HepG2 (cell line): ENCODE results near the gene PTPRH. TPM values are rescaled to one million over a fixed set of nuclear protein-coding genes. Genes with fewer than 3 reads are reported as not detected.

Source experiments
- CEBPB ChIP-seq: IDR thresholded peaks from 2 replicates; pipeline ENCODE4 v1.6.1; 2011; ENCODE audit warnings: low read depth, low read length, improper control_type of control experiment, borderline replicate concordance
- FOXM1 ChIP-seq: sonication (generic); formaldehyde crosslinking; IDR thresholded peaks from 2 replicates; pipeline ENCODE4 v1.5.0; 2020; ENCODE audit warnings: missing genetic modification reagents
- GATA4 ChIP-seq: sonication (generic); IDR thresholded peaks from 2 replicates; pipeline ENCODE4 v1.6.1; 2016; ENCODE audit warnings: antibody characterized with exemption, low read depth, borderline replicate concordance
- HNRNPLL ChIP-seq: fragments of 200-400 bp; formaldehyde crosslinking; IDR thresholded peaks from 2 replicates; pipeline ENCODE4 v1.6.1; 2017; ENCODE audit warnings: mild to moderate bottlenecking, low read depth, low read length; ENCODE audit not compliant: poor library complexity, severe bottlenecking
- KAT8 ChIP-seq: IDR thresholded peaks from 2 replicates; pipeline ENCODE4 v1.6.1; 2016; ENCODE audit warnings: missing genetic modification reagents, missing compliant biosample characterization
- KLF16 ChIP-seq, 2 experiments: sonication (generic) in 1 of 2; formaldehyde crosslinking in 1 of 2; IDR thresholded peaks; 2 replicates each; pipeline versions ENCODE4 v1.6.1 to v1.8.0; 2016 to 2023; ENCODE audit warnings: missing genetic modification reagents in 2 of 2, missing compliant biosample characterization in 1 of 2
- NAIF1 ChIP-seq: sonication (generic); formaldehyde crosslinking; IDR thresholded peaks from 2 replicates; pipeline ENCODE4 v1.5.0; 2020; ENCODE audit warnings: mild to moderate bottlenecking, missing genetic modification reagents, borderline replicate concordance
- PHF5A ChIP-seq: IDR thresholded peaks from one replicate; pipeline ENCODE4 v1.6.1; 2018; ENCODE audit warnings: low read depth, missing genetic modification reagents; ENCODE audit not compliant: unreplicated experiment
- PLRG1 ChIP-seq: fragments of 450-650 bp; conservative IDR thresholded peaks from 2 replicates; pipeline ENCODE4 v1.6.1; 2016
- POGZ ChIP-seq: sonication (generic); formaldehyde crosslinking; IDR thresholded peaks from 2 replicates; pipeline ENCODE4 v1.4.0; 2020; ENCODE audit warnings: mild to moderate bottlenecking, missing genetic modification reagents
- POLR2A ChIP-seq, 2 experiments: IDR thresholded peaks; 2 replicates each; pipeline ENCODE4 v1.6.1; 2011; ENCODE audit warnings: low read depth in 2 of 2, low read length in 2 of 2, mild to moderate bottlenecking in 1 of 2, moderate library complexity in 1 of 2; ENCODE audit not compliant: insufficient read depth in 1 of 2
- RBFOX2 ChIP-seq: fragments of 200-400 bp; formaldehyde crosslinking; IDR thresholded peaks from 2 replicates; pipeline ENCODE4 v1.6.1; 2017; ENCODE audit warnings: low read depth, mild to moderate bottlenecking, low read length
- SMARCE1 ChIP-seq: fragments of 450-650 bp; IDR thresholded peaks from 2 replicates; pipeline ENCODE4 v1.6.1; 2017; ENCODE audit warnings: borderline replicate concordance
- SMC3 ChIP-seq: IDR thresholded peaks from 2 replicates; pipeline ENCODE4 v1.6.1; 2011; ENCODE audit warnings: low read length, improper control_type of control experiment
- SP5 ChIP-seq: IDR thresholded peaks from 2 replicates; pipeline ENCODE4 v1.6.1; 2016; ENCODE audit warnings: low read depth, borderline replicate concordance
- SSRP1 ChIP-seq: IDR thresholded peaks from 2 replicates; pipeline ENCODE4 v1.6.1; 2016; ENCODE audit warnings: control low read depth
- STAG1 ChIP-seq: sonication (generic); formaldehyde crosslinking; IDR thresholded peaks from 2 replicates; pipeline ENCODE4 v1.4.0; 2020; ENCODE audit warnings: missing genetic modification reagents
- ZEB1 ChIP-seq: IDR thresholded peaks from 2 replicates; pipeline ENCODE4 v1.6.1; 2012; ENCODE audit warnings: mild to moderate bottlenecking, low read depth, inconsistent platforms; ENCODE audit not compliant: insufficient replicate concordance
- ZFP36L1 ChIP-seq: sonication (generic); formaldehyde crosslinking; IDR thresholded peaks from 2 replicates; pipeline ENCODE4 v1.8.0; 2022; ENCODE audit warnings: mild to moderate bottlenecking, missing genetic modification reagents, moderate library complexity
- ZFP82 ChIP-seq: sonication (generic); formaldehyde crosslinking; IDR thresholded peaks from 2 replicates; pipeline ENCODE4 v1.5.1; 2020; ENCODE audit warnings: mild to moderate bottlenecking, missing genetic modification reagents, borderline replicate concordance
- ZNF234 ChIP-seq: sonication (generic); formaldehyde crosslinking; conservative IDR thresholded peaks from 2 replicates; pipeline ENCODE4 v1.5.1; 2020; ENCODE audit warnings: mild to moderate bottlenecking, missing genetic modification reagents
- polyA plus RNA-seq, 8 experiments: library from polyadenylated mRNA; depleted of rRNA in 3 of 8; stranded (reverse) in 7 of 8; unstranded in 1 of 8; fragments of >200 nt; fragmentation: Illumina TruSeq in 4 of 8; extraction: Trizol in 4 of 8; gene quantifications; 2 replicates each; pipeline versions ENCODE4 v1.2.1 to v1.2.3, GENCODE V29; 2011 to 2016; ENCODE audit warnings: low read depth in 4 of 8, missing spikeins in 1 of 8, mixed read lengths in 1 of 8; ENCODE audit not compliant: insufficient read depth in 1 of 8
- total RNA-seq, 5 experiments: library from RNA; depleted of rRNA; stranded (reverse); fragments of >200 nt; fragmentation: Illumina TruSeq; extraction: Trizol; gene quantifications; 2 replicates each; pipeline ENCODE4 v1.2.3, GENCODE V29; 2016; ENCODE audit warnings: low read depth in 1 of 5
- TF ChIP-seq, protein P1 (sequence below): sonication (generic); formaldehyde crosslinking; IDR thresholded peaks from 2 replicates; pipeline ENCODE4 v1.5.0; 2020; ENCODE audit warnings: mild to moderate bottlenecking, missing genetic modification reagents, moderate library complexity
- TF ChIP-seq, protein P2 (sequence below): sonication (generic); formaldehyde crosslinking; IDR thresholded peaks from 2 replicates; pipeline ENCODE4 v1.8.0; 2022; ENCODE audit warnings: mild to moderate bottlenecking, missing genetic modification reagents
- TF ChIP-seq, protein P3 (sequence below): IDR thresholded peaks from 2 replicates; pipeline ENCODE4 v1.6.1; 2012; ENCODE audit warnings: low read depth, low read length, improper control_type of control experiment
- TF ChIP-seq, protein P4 (sequence below): sonication (generic); formaldehyde crosslinking; IDR thresholded peaks from 2 replicates; pipeline ENCODE4 v1.5.0; 2020; ENCODE audit warnings: missing genetic modification reagents, mild to moderate bottlenecking, borderline replicate concordance

Gene PTPRH
- total and polyA plus RNA-seq, 2 of the 13 experiments (the other 11 are each of a cell fraction or from before 2014, with no cell fraction given), result 14.7 to 125 TPM

DNA sequence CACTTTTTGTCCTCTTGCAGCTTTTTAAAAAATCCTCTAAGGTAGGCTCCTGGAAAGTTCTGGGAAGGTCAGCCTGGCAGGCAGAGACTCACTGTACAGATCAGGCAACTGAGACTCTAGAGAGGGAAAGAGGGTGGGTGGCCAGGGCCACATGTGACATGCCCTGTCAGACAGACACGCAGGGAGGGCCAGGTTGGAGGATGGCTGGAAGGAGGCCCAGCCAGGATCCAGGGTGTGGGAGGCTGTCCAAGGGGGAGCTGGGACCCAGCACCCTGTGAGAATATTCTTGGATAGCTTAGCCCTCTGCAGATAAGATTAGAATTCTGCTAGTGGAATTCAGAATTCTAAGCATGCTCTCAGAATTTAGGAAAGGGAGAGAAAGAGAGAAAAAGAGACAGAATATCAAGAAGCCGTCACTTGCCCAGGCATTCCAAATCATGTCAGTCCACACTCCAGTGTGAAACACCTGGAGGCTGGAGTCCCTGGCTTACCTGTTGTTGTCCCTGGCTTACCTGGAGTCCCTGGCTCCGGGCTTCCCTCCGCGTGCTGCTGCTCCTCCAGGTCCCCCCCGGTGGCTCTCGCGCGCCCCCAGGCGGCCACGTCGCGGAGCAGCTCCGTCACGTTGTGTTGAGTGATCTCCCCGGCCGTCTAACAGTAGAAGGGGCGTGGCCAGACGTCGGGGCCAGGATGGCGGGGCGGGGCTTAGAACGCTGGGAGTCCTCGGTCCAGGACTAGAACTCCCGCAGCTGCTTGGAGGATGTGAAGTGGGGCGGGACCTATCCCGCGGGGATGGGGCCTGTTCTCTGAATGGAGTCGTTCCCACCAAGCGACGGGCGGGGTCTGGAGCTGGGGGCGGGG, 48.9 kb downstream of the PTPRH start (continued):
- TF ChIP-seq, protein P1, sequence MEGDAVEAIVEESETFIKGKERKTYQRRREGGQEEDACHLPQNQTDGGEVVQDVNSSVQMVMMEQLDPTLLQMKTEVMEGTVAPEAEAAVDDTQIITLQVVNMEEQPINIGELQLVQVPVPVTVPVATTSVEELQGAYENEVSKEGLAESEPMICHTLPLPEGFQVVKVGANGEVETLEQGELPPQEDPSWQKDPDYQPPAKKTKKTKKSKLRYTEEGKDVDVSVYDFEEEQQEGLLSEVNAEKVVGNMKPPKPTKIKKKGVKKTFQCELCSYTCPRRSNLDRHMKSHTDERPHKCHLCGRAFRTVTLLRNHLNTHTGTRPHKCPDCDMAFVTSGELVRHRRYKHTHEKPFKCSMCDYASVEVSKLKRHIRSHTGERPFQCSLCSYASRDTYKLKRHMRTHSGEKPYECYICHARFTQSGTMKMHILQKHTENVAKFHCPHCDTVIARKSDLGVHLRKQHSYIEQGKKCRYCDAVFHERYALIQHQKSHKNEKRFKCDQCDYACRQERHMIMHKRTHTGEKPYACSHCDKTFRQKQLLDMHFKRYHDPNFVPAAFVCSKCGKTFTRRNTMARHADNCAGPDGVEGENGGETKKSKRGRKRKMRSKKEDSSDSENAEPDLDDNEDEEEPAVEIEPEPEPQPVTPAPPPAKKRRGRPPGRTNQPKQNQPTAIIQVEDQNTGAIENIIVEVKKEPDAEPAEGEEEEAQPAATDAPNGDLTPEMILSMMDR (CRISPR knock-in tag), result peak; percentile 98
- no peak for TF ChIP-seq FOXM1 (CRISPR knock-in tag)
- TF ChIP-seq RBFOX2, result no peak
- TF ChIP-seq KAT8 (CRISPR knock-in tag), result peak; percentile 64
- peak; percentile 82 for TF ChIP-seq STAG1 (CRISPR knock-in tag)
- no peak for TF ChIP-seq POGZ (CRISPR knock-in tag)
- no peak for TF ChIP-seq GATA4
- no peak for TF ChIP-seq POLR2A (IDR thresholded peaks at IDR 0.05; ENCODE audit: insufficient read depth in 1 of 2, low read depth in 2 of 2, low read length in 2 of 2)
- no peak for TF ChIP-seq ZFP82 (CRISPR knock-in tag)
- TF ChIP-seq SSRP1 (CRISPR knock-in tag), result no peak
- no peak for TF ChIP-seq NAIF1
- TF ChIP-seq PLRG1, result no peak
- no peak for TF ChIP-seq ZFP36L1 (CRISPR knock-in tag)
- no peak; the same call in 1 of the 2 replicates for TF ChIP-seq SMC3
- no peak for TF ChIP-seq ZNF234 (CRISPR knock-in tag)
- no peak for TF ChIP-seq SMARCE1
- TF ChIP-seq, protein P2, sequence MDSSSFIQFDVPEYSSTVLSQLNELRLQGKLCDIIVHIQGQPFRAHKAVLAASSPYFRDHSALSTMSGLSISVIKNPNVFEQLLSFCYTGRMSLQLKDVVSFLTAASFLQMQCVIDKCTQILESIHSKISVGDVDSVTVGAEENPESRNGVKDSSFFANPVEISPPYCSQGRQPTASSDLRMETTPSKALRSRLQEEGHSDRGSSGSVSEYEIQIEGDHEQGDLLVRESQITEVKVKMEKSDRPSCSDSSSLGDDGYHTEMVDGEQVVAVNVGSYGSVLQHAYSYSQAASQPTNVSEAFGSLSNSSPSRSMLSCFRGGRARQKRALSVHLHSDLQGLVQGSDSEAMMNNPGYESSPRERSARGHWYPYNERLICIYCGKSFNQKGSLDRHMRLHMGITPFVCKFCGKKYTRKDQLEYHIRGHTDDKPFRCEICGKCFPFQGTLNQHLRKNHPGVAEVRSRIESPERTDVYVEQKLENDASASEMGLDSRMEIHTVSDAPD (CRISPR knock-in tag), result no peak
- TF ChIP-seq PHF5A, result no peak
- TF ChIP-seq KLF16 (CRISPR knock-in tag; IDR thresholded peaks at IDR 0.05), result 0 out of 4 replicates have a peak, but pooled peaks of 1 of the 2 experiments have one; percentile 29
- no peak for TF ChIP-seq CEBPB
- TF ChIP-seq, protein P3, sequence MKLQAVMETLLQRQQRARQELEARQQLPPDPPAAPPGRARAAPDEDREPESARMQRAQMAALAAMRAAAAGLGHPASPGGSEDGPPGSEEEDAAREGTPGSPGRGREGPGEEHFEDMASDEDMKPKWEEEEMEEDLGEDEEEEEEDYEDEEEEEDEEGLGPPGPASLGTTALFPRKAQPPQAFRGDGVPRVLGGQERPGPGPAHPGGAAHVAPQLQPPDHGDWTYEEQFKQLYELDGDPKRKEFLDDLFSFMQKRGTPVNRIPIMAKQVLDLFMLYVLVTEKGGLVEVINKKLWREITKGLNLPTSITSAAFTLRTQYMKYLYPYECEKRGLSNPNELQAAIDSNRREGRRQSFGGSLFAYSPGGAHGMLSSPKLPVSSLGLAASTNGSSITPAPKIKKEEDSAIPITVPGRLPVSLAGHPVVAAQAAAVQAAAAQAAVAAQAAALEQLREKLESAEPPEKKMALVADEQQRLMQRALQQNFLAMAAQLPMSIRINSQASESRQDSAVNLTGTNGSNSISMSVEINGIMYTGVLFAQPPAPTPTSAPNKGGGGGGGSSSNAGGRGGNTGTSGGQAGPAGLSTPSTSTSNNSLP, result no peak
- TF ChIP-seq HNRNPLL, result peak; percentile 39
- TF ChIP-seq, protein P4, sequence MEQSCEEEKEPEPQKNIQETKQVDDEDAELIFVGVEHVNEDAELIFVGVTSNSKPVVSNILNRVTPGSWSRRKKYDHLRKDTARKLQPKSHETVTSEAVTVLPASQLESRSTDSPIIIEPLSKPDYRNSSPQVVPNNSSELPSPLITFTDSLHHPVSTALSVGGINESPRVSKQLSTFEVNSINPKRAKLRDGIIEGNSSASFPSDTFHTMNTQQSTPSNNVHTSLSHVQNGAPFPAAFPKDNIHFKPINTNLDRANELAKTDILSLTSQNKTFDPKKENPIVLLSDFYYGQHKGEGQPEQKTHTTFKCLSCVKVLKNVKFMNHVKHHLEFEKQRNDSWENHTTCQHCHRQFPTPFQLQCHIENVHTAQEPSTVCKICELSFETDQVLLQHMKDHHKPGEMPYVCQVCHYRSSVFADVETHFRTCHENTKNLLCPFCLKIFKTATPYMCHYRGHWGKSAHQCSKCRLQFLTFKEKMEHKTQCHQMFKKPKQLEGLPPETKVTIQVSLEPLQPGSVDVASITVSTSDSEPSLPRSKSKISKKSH (CRISPR knock-in tag), result 0 out of 2 replicates have a peak, but pooled peaks have one; percentile 25
- peak; percentile 32 for TF ChIP-seq ZEB1
- peak; percentile 42; the same call in 1 of the 2 replicates for TF ChIP-seq SP5
